Astrocyte of the cerebellum (primary cell): ENCODE results near the gene RHOXF2.

Source experiments
- DNase-seq: peaks from one replicate; pipeline ENCODE4 v3.0.0-alpha.2; 2011; ENCODE audit warnings: low read depth
- H3K4me3 ChIP-seq: 2 replicates; pipeline ENCODE4 v1.5.1; 2011; ENCODE audit warnings: mild to moderate bottlenecking, low read depth, low read length, moderate library complexity
- CTCF ChIP-seq: IDR thresholded peaks from 2 replicates; pipeline ENCODE4 v1.5.1; 2012; ENCODE audit warnings: low read length, low read depth, moderate library complexity, mild to moderate bottlenecking; ENCODE audit errors: missing control alignments
- in situ Hi-C: cut with HindIII; loops from 2 replicates; pipeline ENCODE4 v1.10.0; 2017; ENCODE audit warnings: low sequenced_read_pairs

Gene RHOXF2

GRCh38 chrX:120207009-120207605 is 48.7 kb downstream of the RHOXF2 start:
- in situ Hi-C loops, result no loop called here
- DNase-seq, result no peak
- TF ChIP-seq CTCF, result no peak
- H3K4me3 ChIP-seq, result no peak overlapping the region

GRCh38 chrX:120213438-120214265 is 55.2 kb downstream of the RHOXF2 start:
- peak; percentile 41 for DNase-seq
- in situ Hi-C loops, result no loop called here
- TF ChIP-seq CTCF, result peak; percentile 86
- no peak overlapping the region for H3K4me3 ChIP-seq
